Gastroesophageal sphincter (tissue), 3 donors: ENCODE data around the gene TAF1.

Experiments used
- CTCF ChIP-seq, 4 experiments: fragments of 200-600 bp in 2 of 4; fragments of 450-650 bp in 2 of 4; sonication (generic) in 1 of 4; IDR thresholded peaks; one replicate each; pipeline ENCODE4 v1.5.1; 2017 to 2019; ENCODE audit warnings: antibody characterized with exemption in 4 of 4, mild to moderate bottlenecking in 2 of 4, moderate library complexity in 2 of 4
- EP300 ChIP-seq: sonication (generic); formaldehyde crosslinking; IDR thresholded peaks from one replicate; pipeline ENCODE4 v1.6.1; 2017; ENCODE audit warnings: antibody characterized with exemption, mild to moderate bottlenecking
- POLR2A ChIP-seq, 2 donors: fragments of 450-650 bp; IDR thresholded peaks; one replicate each; pipeline ENCODE4 v1.6.1; 2017; ENCODE audit warnings: antibody characterized with exemption in 2 of 2, mild to moderate bottlenecking in 2 of 2, moderate library complexity in 1 of 2
- POLR2AphosphoS5 ChIP-seq: sonication (generic); formaldehyde crosslinking; IDR thresholded peaks from one replicate; pipeline ENCODE4 v1.6.1; 2017; ENCODE audit warnings: antibody characterized with exemption

- TF ChIP-seq EP300 (no peak), CTCF (IDR thresholded peaks at IDR 0.05) (no peak), POLR2A (IDR thresholded peaks at IDR 0.05) (no peak), POLR2AphosphoS5 (no peak)
These were observed 44.4 kb upstream of the TAF1 start for GRCh38 chrX:71321731-71322130.
